ENCODE data around the gene KCNQ1. TPM values are rescaled to one million over a fixed set of nuclear protein-coding genes. Genes with fewer than 3 reads are reported as not detected.

The KCNQ1 gene
- total and polyA plus RNA-seq, 2 donors (not counting 3 experiments of a cell fraction or from before 2014, with no cell fraction given) = 0.07 to 0.09 TPM

DNA sequence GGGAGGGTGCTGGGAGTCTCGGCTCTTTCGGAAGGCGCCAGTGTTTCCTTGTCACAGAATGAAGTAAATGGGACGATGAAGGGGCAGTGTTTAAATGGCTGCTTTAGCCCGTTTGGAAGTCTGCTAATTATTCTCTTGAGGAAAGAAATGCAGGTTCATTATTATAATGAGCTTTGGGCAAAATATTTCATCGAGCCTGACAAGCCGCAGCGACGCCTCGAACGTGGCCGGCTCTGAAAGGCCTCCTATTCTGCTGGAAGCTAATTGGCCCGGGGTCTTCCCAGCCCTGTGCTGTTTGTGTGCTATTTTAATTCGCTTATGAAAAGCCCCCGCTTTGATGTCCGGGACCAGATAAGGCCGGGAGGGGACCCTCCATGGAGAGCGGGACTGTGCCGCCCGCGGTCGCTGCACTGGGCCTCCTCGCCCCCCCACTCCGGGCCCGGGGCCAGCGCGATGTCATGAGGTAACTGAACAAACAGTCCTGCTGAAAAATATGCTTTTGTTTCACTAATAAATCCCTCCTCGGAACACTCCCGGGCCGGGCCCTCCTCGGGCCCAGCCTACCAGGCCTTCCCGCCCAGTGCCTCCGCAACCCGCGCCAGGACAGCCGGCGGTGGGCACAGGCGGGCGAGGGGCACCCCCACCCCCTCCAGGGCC is 362.3 kb downstream of the KCNQ1 start:
- Histone ChIP-seq H3K36me3 (ENCODE audit: control insufficient read depth in 2 of 2, extremely low read depth in 1 of 2, insufficient read depth in 2 of 2, low read length in 2 of 2) (no peaks in the 10 kb centered on the region), H2AFZ (ENCODE audit: low read depth, low read length) (no peak overlapping the region), H3K4me3 (replicated peaks in 1 of 3; ENCODE audit: insufficient read depth in 1 of 3, low read depth in 1 of 3, low read length in 3 of 3) (no peak overlapping the region), H3K9me1 (replicated peaks; ENCODE audit: control insufficient read depth, extremely low read depth, insufficient read depth, low read length) (no peaks in the 10 kb centered on the region), H3K9ac (replicated peaks; ENCODE audit: extremely low read depth, insufficient read depth, low read length) (no peak overlapping the region), H3K27me3 (ENCODE audit: control insufficient read depth in 2 of 2, insufficient read depth in 2 of 2, low read length in 2 of 2) (peaks cover 16 to 18% of the 10 kb centered on the region in 2 experiments), H3K4me2 (ENCODE audit: insufficient read depth, low read length) (no peak overlapping the region), H3K9me3 (replicated peaks; ENCODE audit: control insufficient read depth, insufficient read depth, low read length) (no peaks in the 10 kb centered on the region), H3K79me2 (ENCODE audit: control insufficient read depth, insufficient read depth, low read length) (no peaks in the 10 kb centered on the region), H4K20me1 (replicated peaks; ENCODE audit: control insufficient read depth, extremely low read depth, insufficient read depth, low read length) (no peaks in the 10 kb centered on the region), H3K4me1 (ENCODE audit: control insufficient read depth, extremely low read depth, insufficient read depth, low read length) (peaks cover under 1% of the 10 kb centered on the region), H3K27ac (ENCODE audit: insufficient read depth, low read depth, low read length) (no peak overlapping the region)
- no peak for TF ChIP-seq MYC (IDR thresholded peaks at IDR 0.05; ENCODE audit: low read depth, low read length)
- BruUV-seq (replicated peaks) = no TSS peak
- DNase-seq (ENCODE audit: low read depth, low spot score) = peak; percentile 26
- no peak for FAIRE-seq
- dilution Hi-C loops (cut with MboI; ENCODE audit: extremely low pct_ligation_motif_present, low sequenced_read_pairs) = no loop called here
- ChIA-PET POLR2A (no interaction called here), CTCF (no interaction called here)
- intact Hi-C loops (cut with micrococcal nuclease) = no loop called here

DNA sequence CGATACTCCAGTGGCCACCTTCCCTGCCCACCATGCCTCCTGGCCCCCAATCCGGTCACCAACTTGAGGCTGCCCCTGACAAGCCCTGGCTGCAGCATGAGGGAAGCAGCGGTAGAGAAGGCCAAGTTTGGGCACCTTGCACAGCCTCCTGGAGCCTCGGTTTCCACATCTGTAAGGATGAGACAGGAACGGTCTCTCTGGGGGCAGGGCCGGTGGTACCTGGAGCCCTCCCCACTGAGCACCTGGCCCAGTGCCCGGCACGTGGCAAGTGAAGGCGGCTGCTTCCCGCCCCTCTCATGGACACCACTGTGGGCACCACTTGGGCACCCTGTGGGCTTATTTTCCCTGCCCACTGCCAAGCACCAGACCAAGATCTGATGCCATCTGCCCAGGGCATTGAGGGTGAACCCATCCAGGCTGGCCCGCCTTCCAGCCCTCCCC is 363.0 kb downstream of the KCNQ1 start:
- H3K9me3 ChIP-seq (replicated peaks; ENCODE audit: control insufficient read depth, insufficient read depth, low read length) = no peaks in the 10 kb centered on the region
- no peak overlapping the region for H3K4me3 ChIP-seq (replicated peaks in 1 of 3; ENCODE audit: insufficient read depth in 1 of 3, low read depth in 1 of 3, low read length in 3 of 3)
- BruUV-seq (replicated peaks) = no TSS peak
- H3K27me3 ChIP-seq (ENCODE audit: control insufficient read depth in 2 of 2, insufficient read depth in 2 of 2, low read length in 2 of 2) = peaks cover 16 to 18% of the 10 kb centered on the region in 2 experiments
- H3K79me2 ChIP-seq (ENCODE audit: control insufficient read depth, insufficient read depth, low read length) = no peaks in the 10 kb centered on the region
- H3K27ac ChIP-seq (ENCODE audit: insufficient read depth, low read depth, low read length) = no peak overlapping the region
- H3K9ac ChIP-seq (replicated peaks; ENCODE audit: extremely low read depth, insufficient read depth, low read length) = no peak overlapping the region
- dilution Hi-C loops (cut with MboI; ENCODE audit: extremely low pct_ligation_motif_present, low sequenced_read_pairs) = no loop called here
- FAIRE-seq (no peak), DNase-seq (ENCODE audit: low read depth, low spot score) (no peak)
- no peaks in the 10 kb centered on the region for H4K20me1 ChIP-seq (replicated peaks; ENCODE audit: control insufficient read depth, extremely low read depth, insufficient read depth, low read length)
- no peak overlapping the region for H3K4me2 ChIP-seq (ENCODE audit: insufficient read depth, low read length)
- H3K36me3 ChIP-seq (ENCODE audit: control insufficient read depth in 2 of 2, extremely low read depth in 1 of 2, insufficient read depth in 2 of 2, low read length in 2 of 2) = no peaks in the 10 kb centered on the region
- H2AFZ ChIP-seq (ENCODE audit: low read depth, low read length) = no peak overlapping the region
- intact Hi-C loops (cut with micrococcal nuclease) = no loop called here
- peaks cover 3% of the 10 kb centered on the region for H3K4me1 ChIP-seq (ENCODE audit: control insufficient read depth, extremely low read depth, insufficient read depth, low read length)
- ChIA-PET POLR2A (no interaction called here), CTCF (no interaction called here)
- TF ChIP-seq GATA2 (IDR thresholded peaks at IDR 0.05; ENCODE audit: insufficient read depth, insufficient read length, low read depth, low read length) (no peak), MYC (IDR thresholded peaks at IDR 0.05; ENCODE audit: low read depth, low read length) (no peak), POLR2AphosphoS5 (IDR thresholded peaks at IDR 0.05; ENCODE audit: insufficient read depth, low read depth, low read length) (no peak), FOS (IDR thresholded peaks at IDR 0.05; ENCODE audit: borderline replicate concordance, insufficient read depth, low read length) (no peak), EZH2 (IDR thresholded peaks at IDR 0.05; ENCODE audit: borderline replicate concordance, low read depth, low read length, severe bottlenecking) (no peak)
- TF ChIP-seq, protein P1, sequence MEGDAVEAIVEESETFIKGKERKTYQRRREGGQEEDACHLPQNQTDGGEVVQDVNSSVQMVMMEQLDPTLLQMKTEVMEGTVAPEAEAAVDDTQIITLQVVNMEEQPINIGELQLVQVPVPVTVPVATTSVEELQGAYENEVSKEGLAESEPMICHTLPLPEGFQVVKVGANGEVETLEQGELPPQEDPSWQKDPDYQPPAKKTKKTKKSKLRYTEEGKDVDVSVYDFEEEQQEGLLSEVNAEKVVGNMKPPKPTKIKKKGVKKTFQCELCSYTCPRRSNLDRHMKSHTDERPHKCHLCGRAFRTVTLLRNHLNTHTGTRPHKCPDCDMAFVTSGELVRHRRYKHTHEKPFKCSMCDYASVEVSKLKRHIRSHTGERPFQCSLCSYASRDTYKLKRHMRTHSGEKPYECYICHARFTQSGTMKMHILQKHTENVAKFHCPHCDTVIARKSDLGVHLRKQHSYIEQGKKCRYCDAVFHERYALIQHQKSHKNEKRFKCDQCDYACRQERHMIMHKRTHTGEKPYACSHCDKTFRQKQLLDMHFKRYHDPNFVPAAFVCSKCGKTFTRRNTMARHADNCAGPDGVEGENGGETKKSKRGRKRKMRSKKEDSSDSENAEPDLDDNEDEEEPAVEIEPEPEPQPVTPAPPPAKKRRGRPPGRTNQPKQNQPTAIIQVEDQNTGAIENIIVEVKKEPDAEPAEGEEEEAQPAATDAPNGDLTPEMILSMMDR (IDR thresholded peaks at IDR 0.05; ENCODE audit: extremely low read depth in 1 of 2, insufficient read depth in 1 of 2, low read depth in 1 of 2, low read length in 2 of 2) = no peak
- TF ChIP-seq, protein P2, sequence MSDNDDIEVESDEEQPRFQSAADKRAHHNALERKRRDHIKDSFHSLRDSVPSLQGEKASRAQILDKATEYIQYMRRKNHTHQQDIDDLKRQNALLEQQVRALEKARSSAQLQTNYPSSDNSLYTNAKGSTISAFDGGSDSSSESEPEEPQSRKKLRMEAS (IDR thresholded peaks at IDR 0.05; ENCODE audit: insufficient read depth, insufficient read length) = no peak
- no peaks in the 10 kb centered on the region for H3K9me1 ChIP-seq (replicated peaks; ENCODE audit: control insufficient read depth, extremely low read depth, insufficient read depth, low read length)
